Measurements from ENCODE around the gene KIFAP3.
"Not testable (repeated sequence)": the region's sequence is repeated elsewhere in the genome, so short reads cannot be mapped to it uniquely, and the experiment has no call there.

KIFAP3 gene

DNA sequence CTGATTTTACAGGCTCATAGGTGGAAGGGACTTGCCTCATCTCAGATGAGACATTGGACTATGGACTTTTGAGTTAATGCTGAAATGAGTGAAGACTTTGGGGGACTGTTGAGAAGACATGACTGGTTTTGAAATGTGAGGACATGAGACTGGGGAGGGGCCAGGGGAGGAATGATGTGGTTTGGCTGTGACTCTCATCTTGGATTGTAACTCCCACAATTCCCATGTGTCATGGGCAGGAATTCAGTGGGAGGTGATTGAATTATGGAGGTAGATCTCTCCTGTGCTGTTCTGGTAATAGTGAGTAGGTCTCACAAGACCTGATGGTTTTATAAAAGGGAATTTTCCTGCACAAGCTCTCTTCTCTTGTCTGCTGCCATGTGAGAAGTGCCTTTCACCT lies 201.6 kb downstream of the KIFAP3 start:
- H3K4me1 ChIP-seq (ENCODE audit: control insufficient read depth, low read length): peaks cover 12% of the 10 kb centered on the region
- TF ChIP-seq, protein P1, sequence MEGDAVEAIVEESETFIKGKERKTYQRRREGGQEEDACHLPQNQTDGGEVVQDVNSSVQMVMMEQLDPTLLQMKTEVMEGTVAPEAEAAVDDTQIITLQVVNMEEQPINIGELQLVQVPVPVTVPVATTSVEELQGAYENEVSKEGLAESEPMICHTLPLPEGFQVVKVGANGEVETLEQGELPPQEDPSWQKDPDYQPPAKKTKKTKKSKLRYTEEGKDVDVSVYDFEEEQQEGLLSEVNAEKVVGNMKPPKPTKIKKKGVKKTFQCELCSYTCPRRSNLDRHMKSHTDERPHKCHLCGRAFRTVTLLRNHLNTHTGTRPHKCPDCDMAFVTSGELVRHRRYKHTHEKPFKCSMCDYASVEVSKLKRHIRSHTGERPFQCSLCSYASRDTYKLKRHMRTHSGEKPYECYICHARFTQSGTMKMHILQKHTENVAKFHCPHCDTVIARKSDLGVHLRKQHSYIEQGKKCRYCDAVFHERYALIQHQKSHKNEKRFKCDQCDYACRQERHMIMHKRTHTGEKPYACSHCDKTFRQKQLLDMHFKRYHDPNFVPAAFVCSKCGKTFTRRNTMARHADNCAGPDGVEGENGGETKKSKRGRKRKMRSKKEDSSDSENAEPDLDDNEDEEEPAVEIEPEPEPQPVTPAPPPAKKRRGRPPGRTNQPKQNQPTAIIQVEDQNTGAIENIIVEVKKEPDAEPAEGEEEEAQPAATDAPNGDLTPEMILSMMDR (IDR thresholded peaks at IDR 0.05; ENCODE audit: low read depth, low read length, poor library complexity, severe bottlenecking): no peak
- no peak for TF ChIP-seq EZH2phosphoT487 (IDR thresholded peaks at IDR 0.05; ENCODE audit: borderline replicate concordance, low read length)
- peaks cover 74% of the 10 kb centered on the region for H3K36me3 ChIP-seq (ENCODE audit: control insufficient read depth, low read length)
- no peaks in the 10 kb centered on the region for H3K9me2 ChIP-seq (replicated peaks; ENCODE audit: control insufficient read depth, low read length)
- H3K9me3 ChIP-seq (ENCODE audit: control insufficient read depth, insufficient read depth, low read length): peaks cover 11% of the 10 kb centered on the region; the same call in 1 of the 2 replicates
- H3K4me3 ChIP-seq (ENCODE audit: low read length): no peak overlapping the region
- H3K27ac ChIP-seq (ENCODE audit: low read depth, low read length): no peak overlapping the region
- H3K79me2 ChIP-seq (ENCODE audit: control insufficient read depth, low read length): no peaks in the 10 kb centered on the region
- no peak overlapping the region for H3K4me2 ChIP-seq (ENCODE audit: low read length)
- H4K20me1 ChIP-seq (ENCODE audit: control insufficient read depth, insufficient read depth, low read depth, low read length): no peaks in the 10 kb centered on the region
- H3F3A ChIP-seq (ENCODE audit: control insufficient read depth, insufficient read depth): no peaks in the 10 kb centered on the region
- H3K27me3 ChIP-seq (ENCODE audit: control insufficient read depth, low read length): no peaks in the 10 kb centered on the region

DNA sequence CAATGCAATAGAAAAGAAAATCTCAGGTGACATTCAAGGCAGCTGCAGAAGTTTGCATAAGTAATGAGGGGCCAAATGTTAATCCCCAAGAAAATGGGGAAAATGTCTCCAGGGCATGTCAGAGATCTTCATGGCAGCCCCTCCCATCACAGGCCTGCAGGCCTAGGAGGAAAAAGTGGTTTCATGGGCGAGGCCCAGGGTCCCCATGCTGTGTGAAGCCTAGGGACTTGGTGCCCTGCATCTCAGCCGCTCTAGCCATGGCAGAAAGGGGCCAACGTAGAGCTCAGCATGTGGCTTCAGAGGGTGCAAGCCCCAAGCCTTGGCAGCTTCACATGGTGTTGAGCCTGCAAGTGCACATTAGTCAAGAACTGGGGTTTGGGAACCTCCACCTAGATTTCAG lies 202.5 kb downstream of the KIFAP3 start:
- peaks cover 76% of the 10 kb centered on the region for H3K36me3 ChIP-seq (ENCODE audit: control insufficient read depth, low read length)
- peaks cover 11% of the 10 kb centered on the region; the same call in 1 of the 2 replicates for H3K9me3 ChIP-seq (ENCODE audit: control insufficient read depth, insufficient read depth, low read length)
- H4K20me1 ChIP-seq (ENCODE audit: control insufficient read depth, insufficient read depth, low read depth, low read length); H3K4me2 ChIP-seq (ENCODE audit: low read length); H3K27ac ChIP-seq (ENCODE audit: low read depth, low read length); H3K27me3 ChIP-seq (ENCODE audit: control insufficient read depth, low read length); H3K4me3 ChIP-seq (ENCODE audit: low read length); H3K9me2 ChIP-seq (replicated peaks; ENCODE audit: control insufficient read depth, low read length); H3K79me2 ChIP-seq (ENCODE audit: control insufficient read depth, low read length); H3F3A ChIP-seq (ENCODE audit: control insufficient read depth, insufficient read depth): not testable (repeated sequence)
- H3K4me1 ChIP-seq (ENCODE audit: control insufficient read depth, low read length): peaks cover 12% of the 10 kb centered on the region
